HCT116 (cell line): ENCODE results near the gene FNBP1.
"Not testable (repeated sequence)": the region's sequence is repeated elsewhere in the genome, so short reads cannot be mapped to it uniquely, and the experiment has no call there.

ENCODE experiments used
- EZH2 ChIP-seq: fragments of 200-600 bp; sonication (generic); IDR thresholded peaks from 2 replicates; pipeline ENCODE4 v1.6.1; 2017; ENCODE audit warnings: antibody characterized with exemption, mixed run types
- EZH2phosphoT487 ChIP-seq: fragments of 200-600 bp; IDR thresholded peaks from 2 replicates; pipeline ENCODE4 v1.6.1; 2018; ENCODE audit warnings: antibody characterized with exemption, borderline replicate concordance
- POLR2A ChIP-seq: IDR thresholded peaks from 2 replicates; pipeline ENCODE4 v1.7.0; 2011; ENCODE audit warnings: borderline replicate concordance; ENCODE audit not compliant: insufficient read depth, insufficient read length; ENCODE audit errors: extremely low read depth
- POLR2AphosphoS5 ChIP-seq: IDR thresholded peaks from 2 replicates; pipeline ENCODE4 v1.6.1; 2011; ENCODE audit warnings: mild to moderate bottlenecking, low read depth, low read length, moderate library complexity
- TCF7L2 ChIP-seq: IDR thresholded peaks from 2 replicates; pipeline ENCODE4 v1.7.0; 2011; ENCODE audit warnings: borderline replicate concordance, inconsistent platforms; ENCODE audit not compliant: insufficient read depth, insufficient read length; ENCODE audit errors: extremely low read depth
- ZNF274 ChIP-seq: fragments of 200-500 bp; sonication (Bioruptor generic); IDR thresholded peaks from 2 replicates; pipeline ENCODE4 v1.6.1; 2014; ENCODE audit warnings: mild to moderate bottlenecking, low read depth, low read length, inconsistent platforms
- TF ChIP-seq, protein P1 (sequence below): IDR thresholded peaks from 2 replicates; pipeline ENCODE4 v1.6.1; 2012
- TF ChIP-seq, protein P2 (sequence below), 3 experiments: fragments of 200-600 bp in 1 of 3; sonication (generic) in 1 of 3; IDR thresholded peaks in 2 of 3; conservative IDR thresholded peaks in 1 of 3; 2 replicates each; pipeline ENCODE4 v1.5.1; 2012 to 2017; ENCODE audit warnings: low read depth in 2 of 3, low read length in 2 of 3, antibody characterized with exemption in 1 of 3, borderline replicate concordance in 1 of 3, control low read depth in 1 of 3, mild to moderate bottlenecking in 1 of 3, mixed read lengths in 1 of 3, mixed run types in 1 of 3, moderate library complexity in 1 of 3; ENCODE audit not compliant: insufficient read depth in 1 of 3

DNA sequence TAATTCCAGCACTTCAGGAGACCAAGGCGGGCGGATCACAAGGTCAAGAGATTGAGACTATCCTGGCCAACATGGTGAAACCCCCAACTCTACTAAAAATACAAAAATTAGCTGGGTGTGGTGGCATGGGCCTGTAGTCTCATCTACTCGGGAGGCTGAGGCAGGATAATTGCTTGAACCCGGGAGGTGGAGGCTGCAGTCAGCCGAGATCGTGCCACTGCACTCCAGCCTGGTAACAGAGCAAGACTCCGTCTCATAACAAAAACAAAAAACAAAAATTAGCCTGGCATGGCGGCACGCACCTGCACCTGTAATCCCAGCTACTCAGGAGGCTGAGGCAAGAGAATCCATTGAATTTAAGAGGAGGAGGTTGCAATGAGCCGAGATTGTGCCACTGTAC, 33.4 kb downstream of the FNBP1 start:
- TF ChIP-seq, protein P1, sequence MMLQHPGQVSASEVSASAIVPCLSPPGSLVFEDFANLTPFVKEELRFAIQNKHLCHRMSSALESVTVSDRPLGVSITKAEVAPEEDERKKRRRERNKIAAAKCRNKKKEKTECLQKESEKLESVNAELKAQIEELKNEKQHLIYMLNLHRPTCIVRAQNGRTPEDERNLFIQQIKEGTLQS: not testable (repeated sequence)
- not testable (repeated sequence) for TF ChIP-seq POLR2A, TCF7L2, POLR2AphosphoS5, EZH2phosphoT487, EZH2, ZNF274
- TF ChIP-seq, protein P2, sequence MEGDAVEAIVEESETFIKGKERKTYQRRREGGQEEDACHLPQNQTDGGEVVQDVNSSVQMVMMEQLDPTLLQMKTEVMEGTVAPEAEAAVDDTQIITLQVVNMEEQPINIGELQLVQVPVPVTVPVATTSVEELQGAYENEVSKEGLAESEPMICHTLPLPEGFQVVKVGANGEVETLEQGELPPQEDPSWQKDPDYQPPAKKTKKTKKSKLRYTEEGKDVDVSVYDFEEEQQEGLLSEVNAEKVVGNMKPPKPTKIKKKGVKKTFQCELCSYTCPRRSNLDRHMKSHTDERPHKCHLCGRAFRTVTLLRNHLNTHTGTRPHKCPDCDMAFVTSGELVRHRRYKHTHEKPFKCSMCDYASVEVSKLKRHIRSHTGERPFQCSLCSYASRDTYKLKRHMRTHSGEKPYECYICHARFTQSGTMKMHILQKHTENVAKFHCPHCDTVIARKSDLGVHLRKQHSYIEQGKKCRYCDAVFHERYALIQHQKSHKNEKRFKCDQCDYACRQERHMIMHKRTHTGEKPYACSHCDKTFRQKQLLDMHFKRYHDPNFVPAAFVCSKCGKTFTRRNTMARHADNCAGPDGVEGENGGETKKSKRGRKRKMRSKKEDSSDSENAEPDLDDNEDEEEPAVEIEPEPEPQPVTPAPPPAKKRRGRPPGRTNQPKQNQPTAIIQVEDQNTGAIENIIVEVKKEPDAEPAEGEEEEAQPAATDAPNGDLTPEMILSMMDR (IDR thresholded peaks at IDR 0.05 in 2 of 3, conservative IDR thresholded peaks at IDR 0.05 in 1 of 3; ENCODE audit: borderline replicate concordance in 1 of 3, insufficient read depth in 1 of 3, low read depth in 2 of 3, low read length in 2 of 3): not testable (repeated sequence)
